Hepatocyte (in vitro differentiated cells): ENCODE results near the gene AGBL5. TPM values are rescaled to one million over a fixed set of nuclear protein-coding genes. Genes with fewer than 3 reads are reported as not detected.
A peak's percentile ranks its signal among the peaks of the same experiment; 100 is the strongest.

Experiments
- DNase-seq: peaks from one replicate; pipeline ENCODE4 v3.0.0-alpha.2; 2016; ENCODE audit warnings: low spot score
- H2AFZ ChIP-seq: fragments of 200-600 bp; sonication (generic); 2 replicates; pipeline ENCODE4 v1.6.0; 2016; ENCODE audit warnings: antibody characterized with exemption, mild to moderate bottlenecking
- H3K27ac ChIP-seq: fragments of 200-600 bp; sonication (generic); 2 replicates; pipeline ENCODE4 v1.5.1; 2016; ENCODE audit warnings: mild to moderate bottlenecking
- H3K27me3 ChIP-seq: fragments of 200-600 bp; sonication (generic); 2 replicates; pipeline ENCODE4 v1.6.1; 2016
- H3K36me3 ChIP-seq: fragments of 200-600 bp; sonication (generic); replicated peaks from 2 replicates; pipeline ENCODE4 v1.5.1; 2016; ENCODE audit warnings: low read depth; ENCODE audit not compliant: insufficient read depth
- H3K4me1 ChIP-seq: fragments of 200-600 bp; sonication (generic); 2 replicates; pipeline ENCODE4 v1.5.1; 2016; ENCODE audit warnings: mild to moderate bottlenecking, moderate library complexity; ENCODE audit not compliant: insufficient read depth
- H3K4me2 ChIP-seq: fragments of 200-600 bp; sonication (generic); 2 replicates; pipeline ENCODE4 v1.6.0; 2016
- H3K4me3 ChIP-seq: fragments of 200-600 bp; sonication (generic); 2 replicates; pipeline ENCODE4 v1.5.1; 2016; ENCODE audit warnings: mild to moderate bottlenecking
- H3K79me2 ChIP-seq: fragments of 200-600 bp; sonication (generic); 2 replicates; pipeline ENCODE4 v1.6.0; 2017; ENCODE audit warnings: mild to moderate bottlenecking
- H3K9me2 ChIP-seq: fragments of 200-600 bp; sonication (generic); replicated peaks from 2 replicates; pipeline ENCODE4 v1.6.0; 2017; ENCODE audit warnings: mild to moderate bottlenecking; ENCODE audit not compliant: insufficient read depth
- H3K9me3 ChIP-seq: fragments of 200-600 bp; sonication (generic); 2 replicates; pipeline ENCODE4 v1.5.1; 2016; ENCODE audit warnings: low read depth, mild to moderate bottlenecking
- H4K20me1 ChIP-seq: fragments of 200-600 bp; sonication (generic); 2 replicates; pipeline ENCODE4 v1.6.0; 2016; ENCODE audit warnings: mild to moderate bottlenecking; ENCODE audit not compliant: insufficient read depth, poor library complexity, severe bottlenecking
- CTCF ChIP-seq: fragments of 200-600 bp; sonication (generic); IDR thresholded peaks from 2 replicates; pipeline ENCODE4 v1.5.1; 2016; ENCODE audit warnings: antibody characterized with exemption, mild to moderate bottlenecking; ENCODE audit not compliant: poor library complexity
- EZH2 ChIP-seq: fragments of 200-600 bp; sonication (generic); IDR thresholded peaks from 2 replicates; pipeline ENCODE4 v1.6.1; 2016; ENCODE audit warnings: antibody characterized with exemption, mild to moderate bottlenecking, borderline replicate concordance
- EZH2phosphoT487 ChIP-seq: fragments of 200-600 bp; sonication (generic); IDR thresholded peaks from one replicate; pipeline ENCODE4 v1.6.1; 2018; ENCODE audit warnings: antibody characterized with exemption, mild to moderate bottlenecking, low read depth, moderate library complexity; ENCODE audit not compliant: unreplicated experiment, severe bottlenecking
- WGBS: methylation state at CpG from one replicate; pipeline ENCODE4 v1.1.6; 2016; ENCODE audit warnings: low lambda C conversion rate; ENCODE audit errors: missing lambda C conversion rate; 5-methylcytosine and 5-hydroxymethylcytosine counted together
- polyA plus RNA-seq: library from polyadenylated mRNA; unstranded; fragments of >200 nt; fragmentation: Nextera tagmentation; extraction: Ambion mirVana; gene quantifications from 2 replicates; pipeline ENCODE4 v1.2.1, GENCODE V29; 2016
- total RNA-seq: library from RNA; depleted of rRNA; stranded (reverse); fragments of >200 nt; gene quantifications from 2 replicates; pipeline ENCODE4 v1.2.3, GENCODE V29; 2014

AGBL5 gene
- total and polyA plus RNA-seq, 2 experiments from 2014 or later: 12.9 to 20.2 TPM

GRCh38 chr2:27051902-27052645 lies 606 bp downstream of the AGBL5 start:
- TF ChIP-seq CTCF (no peak), EZH2phosphoT487 (no peak), EZH2 (no peak)
- Histone ChIP-seq H3K4me2 (peak overlapping the region; percentile 83), H3K79me2 (no peaks in the 10 kb centered on the region), H4K20me1 (no peaks in the 10 kb centered on the region), H3K27me3 (no peaks in the 10 kb centered on the region), H3K9me2 (no peaks in the 10 kb centered on the region), H3K4me1 (peaks cover 12% of the 10 kb centered on the region), H3K9me3 (no peaks in the 10 kb centered on the region), H3K36me3 (no peaks in the 10 kb centered on the region), H3K4me3 (peak overlapping the region; percentile 61), H2AFZ (peak overlapping the region; percentile 17), H3K27ac (peak overlapping the region; percentile 91)
- WGBS: 6% methylated on average over 13 of the region's 24 CpGs
- DNase-seq: peak; percentile 38

GRCh38 chr2:27053321-27053720 lies 1.9 kb downstream of the AGBL5 start:
- H3K4me1 ChIP-seq: peaks cover 12% of the 10 kb centered on the region
- no peaks in the 10 kb centered on the region for H3K27me3 ChIP-seq
- no peak overlapping the region for H2AFZ ChIP-seq
- no peaks in the 10 kb centered on the region for H3K36me3 ChIP-seq
- H3K9me3 ChIP-seq: no peaks in the 10 kb centered on the region
- H3K4me3 ChIP-seq: no peak overlapping the region
- no peak overlapping the region for H3K27ac ChIP-seq
- no peak for DNase-seq
- H4K20me1 ChIP-seq: no peaks in the 10 kb centered on the region
- H3K9me2 ChIP-seq: no peaks in the 10 kb centered on the region
- TF ChIP-seq EZH2 (no peak), EZH2phosphoT487 (no peak), CTCF (no peak)
- no peaks in the 10 kb centered on the region for H3K79me2 ChIP-seq
- 85% methylated on average over 11 of the region's 11 CpGs for WGBS
- H3K4me2 ChIP-seq: no peak overlapping the region

GRCh38 chr2:27053776-27054175 lies 2.3 kb downstream of the AGBL5 start:
- DNase-seq: no peak
- Histone ChIP-seq H3K9me3 (no peaks in the 10 kb centered on the region), H3K27ac (no peak overlapping the region), H3K9me2 (no peaks in the 10 kb centered on the region), H3K79me2 (no peaks in the 10 kb centered on the region), H3K27me3 (no peaks in the 10 kb centered on the region), H3K4me3 (no peak overlapping the region), H3K36me3 (no peaks in the 10 kb centered on the region), H3K4me1 (peaks cover 12% of the 10 kb centered on the region), H4K20me1 (no peaks in the 10 kb centered on the region), H3K4me2 (no peak overlapping the region), H2AFZ (no peak overlapping the region)
- TF ChIP-seq EZH2 (no peak), EZH2phosphoT487 (no peak), CTCF (no peak)
- WGBS: 92% methylated on average over 8 of the region's 8 CpGs
